Forelimb muscle (tissue), 1 donor: Measurements from ENCODE around the gene SYTL2. TPM values are rescaled to one million over a fixed set of nuclear protein-coding genes. Genes with fewer than 3 reads are reported as not detected.

Source experiments
- DNase-seq: peaks from one replicate; pipeline ENCODE4 v3.0.0-alpha.2; 2013; ENCODE audit warnings: low read depth
- polyA plus RNA-seq: library from polyadenylated mRNA; unstranded; fragments of 120-200 nt; gene quantifications from one replicate; pipeline ENCODE4 v1.2.1, GENCODE V29; 2013; ENCODE audit not compliant: insufficient read length

SYTL2 gene
- polyA plus RNA-seq, 1 donor, result 78.9 TPM

GRCh38 chr11:85762226-85762625 is 48.7 kb downstream of the SYTL2 start:
- no peak for DNase-seq

- no peak for DNase-seq
Measured at GRCh38 chr11:85759915-85760314, 51.0 kb downstream of the SYTL2 start.

- no peak for DNase-seq
Measured at GRCh38 chr11:85758480-85759039, 52.4 kb downstream of the SYTL2 start.

GRCh38 chr11:85758026-85758425 is 52.9 kb downstream of the SYTL2 start:
- DNase-seq, result no peak

GRCh38 chr11:85756401-85757200 is 54.3 kb downstream of the SYTL2 start:
- no peak for DNase-seq

GRCh38 chr11:85755701-85756100 is 55.2 kb downstream of the SYTL2 start:
- no peak for DNase-seq

DNA sequence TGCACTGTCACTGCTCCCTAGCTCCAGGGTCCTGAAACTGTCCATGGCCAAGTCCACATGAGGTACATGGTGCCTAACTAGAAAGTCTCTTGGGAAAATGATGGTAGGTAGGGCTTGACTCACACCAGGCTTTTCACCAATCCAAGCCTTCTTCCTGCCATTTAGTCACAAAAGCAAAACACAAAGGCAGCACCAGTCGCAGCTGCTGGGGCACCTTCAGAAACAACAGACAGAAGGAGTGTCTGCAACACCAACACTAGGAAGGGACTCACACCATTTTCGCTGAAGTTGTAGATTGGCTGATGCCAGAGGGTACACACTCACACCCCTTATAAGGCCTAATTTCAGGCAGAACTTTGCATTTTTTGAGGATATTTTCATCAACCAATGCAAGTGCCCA is 55.7 kb downstream of the SYTL2 start:
- DNase-seq, result no peak

DNA sequence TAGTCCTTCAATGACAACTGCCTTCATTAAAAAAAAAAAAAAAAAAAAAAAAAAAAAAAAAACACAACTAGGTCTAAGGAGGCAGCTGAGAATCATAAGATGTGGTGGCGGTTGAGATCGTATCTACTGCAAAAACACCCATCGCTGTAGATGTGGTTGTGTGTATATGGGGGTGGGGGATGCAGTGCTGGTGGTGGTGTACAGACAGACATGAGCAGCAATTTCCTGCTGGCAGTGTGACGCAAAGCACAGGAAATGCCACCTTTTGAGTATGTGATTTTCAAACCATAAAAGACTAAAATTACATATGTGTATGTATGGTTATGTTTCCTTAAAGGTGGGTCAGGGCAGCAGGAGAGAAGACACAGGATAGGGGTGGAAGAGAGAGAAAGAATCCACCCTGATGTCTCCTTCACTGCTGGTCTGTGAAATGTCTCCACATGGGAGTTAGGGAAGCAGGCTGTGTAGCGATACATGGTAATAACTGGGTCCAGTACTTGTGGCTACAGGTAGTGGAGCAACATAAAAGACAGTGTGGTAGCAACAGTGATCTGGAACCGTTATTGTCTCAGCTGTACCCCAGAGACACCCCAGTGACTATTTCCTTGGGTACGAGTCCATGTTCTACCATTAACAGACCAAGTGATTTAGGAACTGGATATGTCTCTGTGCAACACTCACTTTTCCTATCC is 57.9 kb downstream of the SYTL2 start:
- no peak for DNase-seq

DNA sequence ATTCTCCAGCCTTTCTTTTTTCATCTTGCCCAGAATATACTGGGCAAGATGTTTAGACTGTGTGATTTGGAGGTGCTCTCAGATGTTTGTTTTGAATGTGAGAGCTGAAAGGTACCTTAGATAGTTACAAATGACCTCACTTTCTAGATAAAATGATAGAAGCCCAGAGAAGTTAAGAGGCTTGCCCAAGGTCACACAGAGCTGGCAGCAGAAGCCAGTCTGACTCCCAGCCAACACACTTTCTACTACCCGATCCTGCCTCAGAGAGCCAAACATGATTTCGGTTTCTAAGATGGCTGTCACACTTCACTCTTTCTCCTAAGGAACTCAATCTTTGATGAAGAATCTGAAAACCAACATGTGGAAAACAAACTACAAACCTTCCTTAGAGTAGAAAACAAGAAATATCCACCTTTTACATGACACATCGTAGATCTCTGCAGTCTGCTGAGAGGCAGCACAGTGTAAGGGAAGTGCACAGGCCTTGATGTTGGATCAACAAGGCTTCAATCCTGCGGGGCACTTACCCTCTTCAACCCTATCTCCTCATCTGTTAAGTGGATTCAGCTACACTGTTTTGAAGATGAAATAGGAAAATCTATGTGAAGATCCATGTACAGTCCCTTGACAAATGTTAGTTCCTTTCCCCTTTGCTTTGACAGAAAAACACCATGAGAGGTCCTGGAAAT is 58.6 kb downstream of the SYTL2 start:
- no peak for DNase-seq

- DNase-seq, result no peak
Measured at GRCh38 chr11:85751724-85752123, 59.2 kb downstream of the SYTL2 start.

DNA sequence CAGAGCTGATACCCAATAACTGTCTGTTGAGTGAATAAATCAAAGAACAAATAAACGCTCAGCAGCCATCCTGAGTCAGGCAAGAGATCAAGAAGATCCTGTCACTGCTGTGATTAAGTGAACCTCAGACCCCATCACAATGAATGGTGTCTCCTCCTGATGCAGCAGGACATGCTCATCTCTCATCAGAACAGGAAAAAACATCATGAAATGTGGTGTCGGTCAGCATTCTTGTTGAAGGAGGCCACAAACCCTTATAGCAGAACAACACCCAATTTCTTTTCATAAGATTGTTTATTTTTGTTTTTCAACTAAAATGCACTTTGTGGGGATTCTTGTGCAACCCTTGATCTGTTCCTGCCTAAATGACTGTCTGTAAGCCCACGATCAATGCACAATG is 60.3 kb downstream of the SYTL2 start:
- DNase-seq, result no peak

DNA sequence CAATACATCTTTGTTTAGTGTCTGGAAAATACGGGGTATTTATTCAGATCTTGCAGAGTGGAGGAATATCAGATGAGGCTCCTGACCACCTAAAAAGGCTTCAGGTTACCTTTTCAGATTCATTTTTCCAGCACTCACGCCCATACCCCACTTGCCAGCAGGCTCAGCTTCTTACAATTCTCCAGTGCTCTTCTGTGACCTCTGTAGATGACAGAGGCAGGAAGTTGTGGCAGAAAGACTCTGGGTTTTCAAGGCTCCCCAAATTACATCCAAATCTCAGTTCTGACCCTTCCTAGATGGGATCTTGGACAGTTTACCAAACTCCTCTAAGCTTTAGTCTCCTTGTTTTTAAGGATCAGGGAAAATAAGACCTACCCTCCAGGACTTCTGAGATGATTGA is 61.1 kb downstream of the SYTL2 start:
- DNase-seq, result no peak

GRCh38 chr11:85749287-85749834 is 61.6 kb downstream of the SYTL2 start:
- DNase-seq, result no peak

DNA sequence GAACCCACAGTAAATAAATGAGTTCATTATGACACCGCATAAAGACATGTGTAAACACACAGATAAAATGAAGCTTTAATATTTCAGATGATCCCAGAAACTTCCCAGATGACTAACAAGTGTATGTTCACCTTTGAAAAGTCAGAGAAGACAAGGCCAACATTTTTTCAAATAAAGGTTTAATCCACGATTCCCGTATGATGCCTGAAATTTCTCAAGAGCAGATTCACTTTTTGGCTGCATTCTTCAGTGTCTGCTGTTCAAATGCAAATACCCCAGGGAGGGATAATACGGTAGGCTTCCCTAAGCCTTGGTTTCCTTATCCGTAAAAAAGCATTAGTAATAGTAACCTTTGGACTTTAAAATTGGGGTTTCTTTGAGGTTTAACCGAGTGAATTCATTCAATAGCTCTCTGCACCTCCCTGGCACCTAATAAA is 62.5 kb downstream of the SYTL2 start:
- DNase-seq, result no peak

DNA sequence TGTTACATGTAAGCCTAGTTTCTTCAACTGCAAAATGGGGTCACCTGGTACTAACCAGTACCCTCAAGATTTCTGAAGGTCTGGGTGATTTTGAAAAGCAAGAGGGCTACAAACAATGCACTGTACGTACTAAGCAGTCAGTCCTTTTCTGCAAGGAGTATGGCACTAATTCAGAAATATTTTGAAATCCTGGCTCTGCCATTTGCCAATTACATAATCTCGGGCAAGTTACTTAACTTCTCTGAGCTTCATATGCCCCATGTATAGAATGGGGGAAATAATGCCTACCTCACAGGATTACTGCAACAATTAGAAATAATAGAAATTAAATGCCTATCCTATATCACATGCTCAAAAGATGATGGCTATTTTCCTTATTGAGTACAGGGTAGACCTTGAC is 64.3 kb downstream of the SYTL2 start:
- DNase-seq, result no peak

GRCh38 chr11:85745626-85746025 is 65.3 kb downstream of the SYTL2 start:
- no peak for DNase-seq

DNA sequence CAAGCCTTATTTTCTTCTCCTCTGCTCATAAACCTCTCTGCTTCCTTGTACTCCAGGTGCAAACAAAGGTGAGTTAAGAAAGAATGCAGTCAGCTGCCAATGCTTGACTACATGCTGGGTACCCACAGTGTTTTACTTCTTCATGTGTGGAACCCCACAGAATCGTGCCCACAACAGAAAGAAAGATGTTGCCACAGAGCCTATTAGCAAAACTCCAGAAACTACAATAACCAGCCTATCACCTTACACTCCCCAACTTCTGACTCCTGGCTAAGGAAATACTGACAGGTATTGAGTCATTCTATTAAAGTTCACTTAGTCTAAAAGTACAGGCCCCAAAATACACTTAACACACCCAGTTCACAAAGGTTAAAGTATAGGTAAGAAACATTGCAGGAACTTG is 68.1 kb downstream of the SYTL2 start:
- DNase-seq, result no peak

DNA sequence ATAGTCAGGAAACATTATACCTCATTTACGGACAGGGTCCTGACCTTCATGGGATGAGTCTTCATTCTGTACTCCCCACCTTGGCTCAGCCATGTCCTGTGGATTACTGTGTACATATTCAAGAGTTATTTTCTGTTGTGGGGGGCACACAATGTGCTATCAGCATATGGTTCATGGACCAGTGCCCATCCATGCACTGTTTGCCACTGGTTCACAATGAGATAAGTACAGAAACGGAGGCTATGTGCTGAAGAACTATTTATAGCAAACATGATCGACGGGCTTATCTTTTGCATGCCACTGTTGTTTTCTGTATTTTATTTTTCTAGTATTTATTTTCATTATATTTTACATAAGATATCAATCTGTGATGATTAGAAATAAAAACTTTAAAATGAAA is 68.6 kb downstream of the SYTL2 start:
- DNase-seq, result no peak

DNA sequence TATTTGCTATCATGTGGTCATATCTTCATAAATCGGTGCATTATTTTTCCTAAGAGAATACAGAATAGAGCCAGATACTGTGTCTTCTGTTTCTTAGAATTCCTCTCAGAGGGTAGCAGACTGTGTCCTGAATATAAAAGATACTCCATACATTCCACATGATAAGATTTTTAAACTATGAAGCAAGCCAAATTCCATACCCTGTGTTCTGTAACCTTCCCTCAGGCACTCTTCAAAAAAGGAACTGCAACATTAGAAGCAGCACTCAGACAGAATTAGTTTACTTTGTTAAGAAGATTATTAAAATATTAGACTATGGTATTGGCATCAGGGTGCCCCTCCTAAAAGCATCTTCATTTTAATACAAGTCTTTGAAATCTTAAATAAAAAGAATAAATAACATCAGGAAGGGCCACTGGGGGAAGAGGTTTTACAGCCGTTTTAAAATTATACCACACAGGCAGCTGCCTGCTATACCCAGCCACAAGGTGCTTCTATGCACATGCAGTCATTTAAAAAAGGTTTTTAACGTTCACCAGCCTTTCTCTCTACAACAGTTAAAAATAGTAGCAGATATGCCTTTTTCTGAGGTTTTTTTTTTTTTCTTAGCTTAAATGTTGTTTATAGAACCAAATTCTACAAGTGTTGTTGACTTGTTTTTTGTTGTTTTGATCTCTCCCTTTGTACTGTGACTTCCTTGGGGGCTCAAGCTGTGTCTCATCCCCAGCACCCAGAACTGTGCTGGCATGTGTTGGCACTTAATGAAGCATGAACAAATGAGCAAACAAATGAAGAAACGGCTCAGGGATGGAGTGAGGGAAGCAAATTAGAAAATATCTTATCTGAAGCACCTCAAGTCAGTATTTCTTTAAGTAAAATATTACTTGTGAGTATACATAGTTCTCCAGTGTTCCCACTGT is 70.2 kb downstream of the SYTL2 start:
- no peak for DNase-seq

GRCh38 chr11:85737738-85738137 is 73.2 kb downstream of the SYTL2 start:
- DNase-seq, result no peak

DNA sequence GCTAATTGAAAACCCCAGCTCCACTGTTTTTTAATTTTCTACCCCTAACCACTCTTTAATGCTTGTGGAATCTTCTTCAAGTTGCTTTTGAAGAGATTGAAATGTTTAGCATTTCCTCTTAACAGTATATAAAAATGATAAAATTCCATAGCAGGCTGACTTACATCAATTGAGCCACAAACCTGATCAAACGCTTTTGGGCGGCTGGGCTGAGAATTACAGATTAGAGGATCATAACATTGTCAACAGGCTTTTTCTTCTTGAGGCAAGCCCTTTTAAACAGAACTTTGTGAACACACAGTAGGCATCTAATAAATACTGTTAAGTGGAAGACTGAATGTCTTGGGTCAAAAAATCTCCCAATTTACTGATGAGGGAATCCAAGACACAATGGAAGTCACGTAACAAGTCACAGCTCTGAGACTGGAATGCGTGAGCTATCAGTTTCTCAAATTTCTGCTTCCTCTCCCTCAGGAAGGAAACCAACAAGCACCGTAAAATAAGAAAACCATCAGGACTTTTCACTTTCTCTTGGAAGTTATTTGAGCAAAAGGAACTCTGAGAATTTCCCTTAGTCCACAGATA is 75.0 kb downstream of the SYTL2 start:
- no peak for DNase-seq
